ENCODE measurements around the gene CADM4. TPM values are rescaled to one million over a fixed set of nuclear protein-coding genes. Genes with fewer than 3 reads are reported as not detected.
"Not testable (repeated sequence)": the region's sequence is repeated elsewhere in the genome, so short reads cannot be mapped to it uniquely, and the experiment has no call there.

CADM4 gene
- total RNA-seq, 1 donor from 2014 or later: 52.4 TPM

DNA sequence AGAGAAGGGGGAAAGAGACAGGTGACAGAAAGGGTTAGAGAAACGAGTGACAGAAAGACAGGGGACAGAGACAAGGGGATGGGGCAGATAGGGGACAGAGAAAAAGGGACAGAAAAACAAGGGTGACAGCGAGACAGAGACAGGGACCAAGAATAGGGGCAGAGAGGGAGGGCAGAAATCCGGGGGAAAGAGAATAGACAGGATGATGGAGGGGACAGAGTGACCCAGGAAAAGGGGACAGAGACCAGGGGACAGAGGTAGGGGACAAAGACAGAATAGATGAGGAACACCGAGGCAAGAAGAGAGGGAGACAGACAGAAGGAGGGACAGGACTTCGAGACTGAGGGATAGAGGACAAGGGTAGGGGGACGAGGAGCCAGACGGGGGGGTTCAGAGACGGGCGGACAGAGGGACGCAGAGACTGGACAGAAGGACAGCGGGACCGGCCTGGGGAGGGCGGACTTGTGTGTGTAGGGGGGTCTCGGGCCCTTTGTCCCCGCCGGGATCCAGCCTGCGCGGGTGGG lies 593 bp downstream of the CADM4 start:
- Mint-ChIP-seq H3K36me3 (ENCODE audit: unreplicated experiment) (peaks cover 8% of the 10 kb centered on the region), H3K4me3 (ENCODE audit: unreplicated experiment) (peak overlapping the region; percentile 95), H3K4me1 (ENCODE audit: low read depth, unreplicated experiment) (peaks cover 9% of the 10 kb centered on the region), H3K27ac (ENCODE audit: unreplicated experiment) (peak overlapping the region; percentile 85), H3K9me3 (ENCODE audit: unreplicated experiment) (peaks cover 17% of the 10 kb centered on the region), H3K27me3 (ENCODE audit: unreplicated experiment) (peaks cover 24% of the 10 kb centered on the region)
- TF ChIP-seq, protein P1, sequence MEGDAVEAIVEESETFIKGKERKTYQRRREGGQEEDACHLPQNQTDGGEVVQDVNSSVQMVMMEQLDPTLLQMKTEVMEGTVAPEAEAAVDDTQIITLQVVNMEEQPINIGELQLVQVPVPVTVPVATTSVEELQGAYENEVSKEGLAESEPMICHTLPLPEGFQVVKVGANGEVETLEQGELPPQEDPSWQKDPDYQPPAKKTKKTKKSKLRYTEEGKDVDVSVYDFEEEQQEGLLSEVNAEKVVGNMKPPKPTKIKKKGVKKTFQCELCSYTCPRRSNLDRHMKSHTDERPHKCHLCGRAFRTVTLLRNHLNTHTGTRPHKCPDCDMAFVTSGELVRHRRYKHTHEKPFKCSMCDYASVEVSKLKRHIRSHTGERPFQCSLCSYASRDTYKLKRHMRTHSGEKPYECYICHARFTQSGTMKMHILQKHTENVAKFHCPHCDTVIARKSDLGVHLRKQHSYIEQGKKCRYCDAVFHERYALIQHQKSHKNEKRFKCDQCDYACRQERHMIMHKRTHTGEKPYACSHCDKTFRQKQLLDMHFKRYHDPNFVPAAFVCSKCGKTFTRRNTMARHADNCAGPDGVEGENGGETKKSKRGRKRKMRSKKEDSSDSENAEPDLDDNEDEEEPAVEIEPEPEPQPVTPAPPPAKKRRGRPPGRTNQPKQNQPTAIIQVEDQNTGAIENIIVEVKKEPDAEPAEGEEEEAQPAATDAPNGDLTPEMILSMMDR (IDR thresholded peaks at IDR 0.05; ENCODE audit: partially characterized antibody, unreplicated experiment): no peak
- DNase-seq: no peak

- no peak for DNase-seq
- peaks cover 22% of the 10 kb centered on the region for H3K27me3 Mint-ChIP-seq (ENCODE audit: unreplicated experiment)
- H3K4me1 Mint-ChIP-seq (ENCODE audit: low read depth, unreplicated experiment): peaks cover 9% of the 10 kb centered on the region
- peak overlapping the region; percentile 85 for H3K27ac Mint-ChIP-seq (ENCODE audit: unreplicated experiment)
- H3K9me3 Mint-ChIP-seq (ENCODE audit: unreplicated experiment): peaks cover 17% of the 10 kb centered on the region
- peaks cover 8% of the 10 kb centered on the region for H3K36me3 Mint-ChIP-seq (ENCODE audit: unreplicated experiment)
- TF ChIP-seq, protein P1 (IDR thresholded peaks at IDR 0.05; ENCODE audit: partially characterized antibody, unreplicated experiment): no peak
- peak overlapping the region; percentile 95 for H3K4me3 Mint-ChIP-seq (ENCODE audit: unreplicated experiment)
Observed at GRCh38 chr19:43638214-43638994, 1.2 kb downstream of the CADM4 start.

GRCh38 chr19:43636121-43636683 lies 3.4 kb downstream of the CADM4 start:
- H3K36me3 Mint-ChIP-seq (ENCODE audit: unreplicated experiment): peaks cover 4% of the 10 kb centered on the region
- H3K9me3 Mint-ChIP-seq (ENCODE audit: unreplicated experiment): peaks cover 13% of the 10 kb centered on the region
- TF ChIP-seq, protein P1 (IDR thresholded peaks at IDR 0.05; ENCODE audit: partially characterized antibody, unreplicated experiment): no peak
- peak overlapping the region; percentile 30 for H3K4me3 Mint-ChIP-seq (ENCODE audit: unreplicated experiment)
- no peak overlapping the region for H3K27ac Mint-ChIP-seq (ENCODE audit: unreplicated experiment)
- DNase-seq: no peak
- peaks cover 14% of the 10 kb centered on the region for H3K27me3 Mint-ChIP-seq (ENCODE audit: unreplicated experiment)
- H3K4me1 Mint-ChIP-seq (ENCODE audit: low read depth, unreplicated experiment): peaks cover 6% of the 10 kb centered on the region

DNA sequence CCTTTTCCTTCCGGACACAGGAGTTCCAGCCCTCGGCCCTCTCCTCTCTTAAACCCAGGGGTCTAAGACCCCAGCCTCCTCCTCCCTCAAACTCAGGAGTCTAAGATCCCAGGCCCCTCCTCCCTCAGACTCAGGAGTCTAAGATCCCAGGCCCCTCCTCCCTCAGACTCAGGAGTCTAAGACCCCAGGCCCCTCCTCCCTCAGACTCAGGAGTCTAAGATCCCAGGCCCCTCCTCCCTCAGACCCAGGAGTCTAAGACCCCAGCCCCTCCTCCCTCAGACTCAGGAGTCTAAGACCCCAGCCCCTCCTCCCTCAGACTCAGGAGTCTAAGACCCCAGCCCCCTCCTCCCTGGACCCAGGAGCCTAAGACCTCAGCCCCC lies 4.1 kb downstream of the CADM4 start:
- H3K27me3 Mint-ChIP-seq (ENCODE audit: unreplicated experiment): peaks cover 11% of the 10 kb centered on the region
- peaks cover 11% of the 10 kb centered on the region for H3K9me3 Mint-ChIP-seq (ENCODE audit: unreplicated experiment)
- H3K4me1 Mint-ChIP-seq (ENCODE audit: low read depth, unreplicated experiment): not testable (repeated sequence)

DNA sequence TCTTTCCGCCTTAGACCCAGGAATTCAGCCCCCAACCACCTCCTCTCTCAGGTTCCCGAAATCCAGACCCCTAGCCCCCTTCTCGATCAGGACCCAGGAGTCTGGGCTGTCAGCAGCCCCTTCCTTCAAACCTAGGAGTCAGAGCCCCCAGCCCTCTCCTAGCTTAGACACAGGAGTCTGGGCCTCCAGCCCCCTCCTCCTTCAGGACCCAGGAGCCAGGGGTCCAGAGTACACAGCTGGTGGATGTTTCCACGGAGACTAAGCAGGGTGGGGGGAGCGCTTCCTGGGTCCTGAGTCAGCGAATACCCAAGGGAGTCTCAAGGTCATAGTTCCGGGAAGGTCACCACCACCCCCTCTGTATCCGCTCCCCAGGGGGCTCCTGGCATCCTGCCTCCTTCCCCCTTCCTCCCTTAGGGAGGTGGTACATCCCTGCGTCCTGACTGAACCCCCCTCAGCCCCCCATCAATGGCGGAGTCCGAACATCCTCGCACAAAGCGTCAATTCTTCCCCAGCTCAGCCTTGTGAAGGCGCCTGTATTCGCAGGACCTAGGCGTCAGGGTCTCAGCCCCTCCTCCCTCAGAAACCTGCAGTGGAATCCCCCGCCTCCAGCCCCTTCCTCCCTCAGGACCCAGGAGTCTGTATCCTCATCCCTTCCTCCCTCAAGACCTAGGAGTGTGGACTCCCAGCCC lies 4.6 kb downstream of the CADM4 start:
- Mint-ChIP-seq H3K27me3 (ENCODE audit: unreplicated experiment) (peaks cover 10% of the 10 kb centered on the region), H3K4me3 (ENCODE audit: unreplicated experiment) (peak overlapping the region; percentile 81)
- TF ChIP-seq, protein P1 (IDR thresholded peaks at IDR 0.05; ENCODE audit: partially characterized antibody, unreplicated experiment): no peak

More for the DNA sequence above, 4.1 kb downstream of the CADM4 start:
- peak overlapping the region; percentile 81 for H3K4me3 Mint-ChIP-seq (ENCODE audit: unreplicated experiment)
- DNase-seq; H3K36me3 Mint-ChIP-seq (ENCODE audit: unreplicated experiment); H3K27ac Mint-ChIP-seq (ENCODE audit: unreplicated experiment): not testable (repeated sequence)

More for the DNA sequence above, 4.6 kb downstream of the CADM4 start:
- no peak overlapping the region for H3K27ac Mint-ChIP-seq (ENCODE audit: unreplicated experiment)
- no peak for DNase-seq
- H3K9me3 Mint-ChIP-seq (ENCODE audit: unreplicated experiment): peaks cover 10% of the 10 kb centered on the region
- peaks cover 6% of the 10 kb centered on the region for H3K4me1 Mint-ChIP-seq (ENCODE audit: low read depth, unreplicated experiment)
- H3K36me3 Mint-ChIP-seq (ENCODE audit: unreplicated experiment): peaks cover 3% of the 10 kb centered on the region
